ENCODE data around the gene SLC29A3. TPM values are rescaled to one million over a fixed set of nuclear protein-coding genes. Genes with fewer than 3 reads are reported as not detected.
A peak's percentile ranks its signal among the peaks of the same experiment; 100 is the strongest.
"Not testable (repeated sequence)": the region's sequence is repeated elsewhere in the genome, so short reads cannot be mapped to it uniquely, and the experiment has no call there.

The SLC29A3 gene
- total and polyA plus RNA-seq, 10 of the 15 experiments (the other 5 are each of a cell fraction or from before 2014, with no cell fraction given): 1.5 to 4.0 (median 2.7) TPM

- TF ChIP-seq REST (IDR thresholded peaks at IDR 0.05; ENCODE audit: low read depth, low read length) (no peak), FOXK2 (IDR thresholded peaks at IDR 0.05) (no peak), ZZZ3 (IDR thresholded peaks at IDR 0.05; ENCODE audit: control insufficient read depth, insufficient read length, low read depth) (no peak)
These were observed 39.2 kb downstream of the SLC29A3 start (continued) for GRCh38 chr10:71358277-71358676.

GRCh38 chr10:71358906-71359305 lies 39.8 kb downstream of the SLC29A3 start:
- DNase-seq (ENCODE audit: low read depth, low spot score); intact Hi-C loops (cut with micrococcal nuclease; ENCODE audit: unreplicated experiment); ATAC-seq; BruUV-seq (replicated peaks); H3K9me3 ChIP-seq (replicated peaks; ENCODE audit: control insufficient read depth, insufficient read depth, low read length); H3K79me2 ChIP-seq (ENCODE audit: control insufficient read depth, insufficient read depth, low read length); H3K27me3 ChIP-seq (replicated peaks in 1 of 2; ENCODE audit: control insufficient read depth in 2 of 2, insufficient read depth in 2 of 2, low read length in 1 of 2); H3K9ac ChIP-seq (ENCODE audit: control insufficient read depth, insufficient read depth, low read length); H4K20me1 ChIP-seq (ENCODE audit: control insufficient read depth, insufficient read depth); H3K27ac ChIP-seq (ENCODE audit: control insufficient read depth, insufficient read depth); FAIRE-seq; H3K4me3 ChIP-seq; H3K36me3 ChIP-seq (ENCODE audit: control insufficient read depth in 2 of 2, insufficient read depth in 2 of 2, low read length in 1 of 2): not testable (repeated sequence)
- peak overlapping the region; percentile 31; the same call in 1 of the 2 replicates for H3K4me2 ChIP-seq (ENCODE audit: control insufficient read depth, insufficient read depth)
- ChIA-PET POLR2A (interaction anchor here (1.3 kb wide), 2 partner anchors 14 to 17 kb away, joined by 3 to 4 read pairs; no protein-coding TSS in a partner anchor), CTCF (interaction anchor here (1.1 to 3.1 kb wide), 6 partner anchors 14 to 50 kb away, joined by 3 to 11 read pairs (median 6); partner anchors contain the start of gene SLC29A3), SMC1A (ENCODE audit: uncharacterized antibody, unreplicated experiment) (interaction anchor here (1.1 to 2.8 kb wide), 5 partner anchors 11 to 537 kb away, joined by 3 to 12 read pairs (median 4); no protein-coding TSS in a partner anchor), RAD21 (ENCODE audit: unreplicated experiment) (interaction anchor here (0.6 to 1.6 kb wide), 3 partner anchors 14 to 340 kb away, joined by 5 to 7 read pairs (median 5); no protein-coding TSS in a partner anchor)
- peak overlapping the region; percentile 43; the same call in 1 of the 2 replicates for H2AFZ ChIP-seq (ENCODE audit: control insufficient read depth, low read depth, low read length)
- 82% methylated on average over 10 of the region's 10 CpGs for WGBS (ENCODE audit: insufficient coverage, insufficient replicate concordance, low lambda C conversion rate, missing lambda C conversion rate)
- H3K4me1 ChIP-seq (ENCODE audit: control insufficient read depth, insufficient read depth, low read length): peaks cover 26% of the 10 kb centered on the region
- in situ Hi-C loops (cut with MboI): loop anchor here (5.0 kb wide), 1 partner anchor 37 kb away; no protein-coding TSS in a partner anchor

Data from GM12878 (cell line).